Central memory CD4-positive, alpha-beta T cell (primary cell): Measurements from ENCODE around the gene NOD2.

Source experiments
- DNase-seq: peaks from one replicate; pipeline ENCODE4 v3.0.0; 2022

Gene NOD2

DNA sequence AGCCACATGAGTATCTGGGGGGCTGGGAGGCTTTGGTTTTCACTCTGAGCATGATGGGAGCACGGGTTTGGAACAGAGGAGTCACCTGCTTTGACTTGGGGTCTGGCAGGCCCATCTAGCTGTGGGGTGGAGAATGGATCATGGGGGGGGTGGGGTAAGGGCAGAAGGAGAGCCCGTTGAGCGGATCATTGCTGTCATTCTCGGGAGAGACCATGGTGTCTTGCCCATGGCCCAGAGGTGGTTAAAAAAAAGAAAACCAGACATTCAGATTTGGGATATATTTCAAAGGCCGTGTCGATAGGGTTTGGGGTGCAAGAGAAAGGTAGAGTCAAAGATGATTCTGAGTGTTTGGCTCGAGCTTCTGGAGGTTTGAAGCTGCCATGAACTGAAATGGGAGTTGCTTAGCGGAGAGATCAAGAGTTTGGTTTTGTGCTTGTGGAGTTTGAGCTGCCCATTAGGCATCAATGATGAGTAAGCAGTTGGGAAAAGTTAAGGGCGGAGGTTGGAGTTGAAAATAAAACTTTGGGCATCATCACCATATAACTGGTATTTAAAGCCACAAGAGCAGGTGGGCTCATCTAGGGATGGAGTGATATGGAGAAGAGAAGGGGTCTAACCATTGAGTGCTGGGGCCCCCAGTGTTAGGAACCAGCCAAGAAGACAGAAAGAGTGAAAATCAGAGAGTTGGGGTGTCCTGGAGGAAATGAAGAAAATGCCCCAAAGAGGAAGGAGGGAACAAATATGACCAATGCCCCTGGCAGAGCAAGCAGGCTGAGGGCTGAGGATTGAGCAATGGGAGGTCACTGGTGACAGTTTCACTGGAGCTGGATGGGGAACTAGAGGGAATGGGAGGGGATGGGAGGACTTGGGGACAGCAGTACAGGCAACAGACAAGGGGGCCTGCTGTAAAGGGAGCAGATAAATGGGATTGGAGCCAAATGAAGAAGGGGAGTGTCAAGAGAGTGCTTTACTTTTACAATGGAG, 1.9 kb downstream of the NOD2 start:
- DNase-seq, result no peak

DNA sequence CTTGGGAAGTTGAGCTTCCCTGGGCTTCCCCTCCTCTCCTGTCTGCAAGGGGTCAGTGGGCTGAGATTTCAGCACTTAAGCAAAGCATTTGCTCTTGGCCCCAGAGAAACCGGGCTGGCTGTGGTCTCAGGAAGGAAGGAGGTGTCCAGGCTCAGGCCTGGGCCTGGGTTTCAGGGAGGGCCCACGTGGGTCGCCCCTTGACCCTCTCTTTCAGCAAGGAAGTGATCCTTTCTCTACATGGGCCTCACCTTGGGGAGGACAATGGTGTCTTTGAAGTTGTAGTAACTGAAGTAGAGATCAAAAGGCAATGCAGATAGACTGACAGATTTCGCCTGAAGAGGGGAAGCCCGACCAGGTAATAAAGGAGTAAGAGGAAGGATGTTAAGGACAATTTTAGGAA, 2.7 kb downstream of the NOD2 start:
- DNase-seq, result no peak

DNA sequence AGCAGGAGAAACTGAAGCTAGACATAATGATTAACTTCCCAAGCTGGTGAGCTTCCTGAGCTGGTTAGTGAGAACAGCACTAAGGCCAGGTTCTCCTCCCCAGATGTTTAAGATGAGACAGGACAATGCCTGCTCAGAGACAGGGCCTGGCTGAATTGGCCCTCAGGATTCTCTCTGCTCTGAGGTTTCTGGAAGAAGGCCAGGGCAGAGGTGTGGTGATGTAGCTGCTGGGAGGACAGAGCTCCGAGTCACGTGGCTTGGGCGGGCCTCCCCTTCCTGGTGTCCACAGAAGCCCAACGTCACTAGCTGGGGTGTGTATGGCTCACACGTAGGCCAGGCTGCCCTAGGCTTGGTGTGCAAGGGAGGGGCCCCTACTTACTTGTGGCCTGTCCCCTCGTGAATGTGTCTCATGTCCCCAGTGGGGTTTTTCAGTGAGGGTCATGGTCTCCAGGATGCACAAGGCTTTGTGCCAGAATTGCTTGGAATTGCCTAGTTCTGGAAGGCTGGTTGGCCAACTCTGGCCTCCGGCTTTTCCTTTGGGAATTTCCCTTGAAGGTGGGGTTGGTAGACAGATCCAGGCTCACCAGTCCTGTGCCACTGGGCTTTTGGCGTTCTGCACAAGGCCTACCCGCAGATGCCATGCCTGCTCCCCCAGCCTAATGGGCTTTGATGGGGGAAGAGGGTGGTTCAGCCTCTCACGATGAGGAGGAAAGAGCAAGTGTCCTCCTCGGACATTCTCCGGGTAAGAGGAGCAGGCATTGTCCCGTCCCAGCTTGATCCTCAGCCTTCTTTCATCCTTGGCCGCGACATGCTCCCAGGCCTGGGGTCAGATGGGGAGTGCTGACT, 3.4 kb downstream of the NOD2 start:
- peak; percentile 68 for DNase-seq

DNA sequence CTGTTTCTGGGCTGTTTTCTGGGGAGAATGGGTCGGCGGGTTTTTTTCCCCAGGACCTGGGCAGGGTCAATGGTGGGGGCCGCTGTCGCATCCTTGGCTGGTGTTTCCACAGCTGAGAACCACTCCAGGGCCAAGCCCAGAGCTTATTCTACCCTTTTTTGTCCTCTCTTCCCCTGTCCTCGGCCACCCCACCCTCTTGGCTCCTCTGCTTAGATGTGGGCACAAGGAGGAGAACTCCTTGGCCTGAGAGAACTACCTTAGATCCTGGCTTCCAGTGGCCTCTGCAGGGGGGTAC, 4.0 kb downstream of the NOD2 start:
- no peak for DNase-seq

DNA sequence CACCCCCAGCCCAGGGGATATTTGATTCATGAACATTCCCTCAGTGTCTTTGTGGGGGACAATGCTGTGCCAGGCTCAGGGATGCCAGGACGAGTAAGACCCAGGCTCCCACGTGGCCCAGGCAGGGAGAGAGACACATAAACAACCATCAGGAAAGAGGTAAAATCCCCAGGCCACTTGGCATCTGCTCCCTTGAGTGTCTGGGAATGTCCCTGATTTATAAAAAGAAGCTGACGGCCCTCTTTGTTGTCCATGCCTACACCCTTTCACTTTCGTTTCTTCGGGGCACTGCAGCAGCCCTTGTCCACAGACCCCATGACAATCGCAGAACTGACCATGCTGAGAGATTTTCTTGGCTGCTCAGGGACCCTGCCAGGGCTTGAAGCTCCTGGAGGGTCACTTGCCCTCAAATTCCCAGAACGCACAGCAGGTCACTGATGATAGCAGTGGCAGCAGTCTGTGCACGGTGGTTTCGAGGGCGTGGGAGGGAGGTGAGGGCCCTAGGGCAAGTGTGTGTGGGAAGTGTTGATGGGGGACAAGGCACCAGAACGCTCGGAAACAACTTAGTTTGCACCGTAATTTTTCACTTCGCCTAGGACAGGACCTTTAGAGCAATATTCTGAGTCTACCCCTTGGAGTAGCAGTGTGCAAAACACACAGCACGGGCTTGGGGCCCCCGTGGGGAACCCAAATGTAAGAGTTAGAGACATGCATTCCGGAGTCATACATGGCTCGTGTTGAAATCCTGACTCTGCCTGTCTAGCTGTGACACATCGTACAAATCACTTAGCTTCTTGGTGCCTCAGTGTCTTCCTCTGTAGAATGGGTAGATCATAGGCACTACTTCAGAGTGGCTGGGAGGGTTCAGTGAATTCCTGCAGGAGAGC, 4.7 kb downstream of the NOD2 start:
- DNase-seq, result peak; percentile 49

DNA sequence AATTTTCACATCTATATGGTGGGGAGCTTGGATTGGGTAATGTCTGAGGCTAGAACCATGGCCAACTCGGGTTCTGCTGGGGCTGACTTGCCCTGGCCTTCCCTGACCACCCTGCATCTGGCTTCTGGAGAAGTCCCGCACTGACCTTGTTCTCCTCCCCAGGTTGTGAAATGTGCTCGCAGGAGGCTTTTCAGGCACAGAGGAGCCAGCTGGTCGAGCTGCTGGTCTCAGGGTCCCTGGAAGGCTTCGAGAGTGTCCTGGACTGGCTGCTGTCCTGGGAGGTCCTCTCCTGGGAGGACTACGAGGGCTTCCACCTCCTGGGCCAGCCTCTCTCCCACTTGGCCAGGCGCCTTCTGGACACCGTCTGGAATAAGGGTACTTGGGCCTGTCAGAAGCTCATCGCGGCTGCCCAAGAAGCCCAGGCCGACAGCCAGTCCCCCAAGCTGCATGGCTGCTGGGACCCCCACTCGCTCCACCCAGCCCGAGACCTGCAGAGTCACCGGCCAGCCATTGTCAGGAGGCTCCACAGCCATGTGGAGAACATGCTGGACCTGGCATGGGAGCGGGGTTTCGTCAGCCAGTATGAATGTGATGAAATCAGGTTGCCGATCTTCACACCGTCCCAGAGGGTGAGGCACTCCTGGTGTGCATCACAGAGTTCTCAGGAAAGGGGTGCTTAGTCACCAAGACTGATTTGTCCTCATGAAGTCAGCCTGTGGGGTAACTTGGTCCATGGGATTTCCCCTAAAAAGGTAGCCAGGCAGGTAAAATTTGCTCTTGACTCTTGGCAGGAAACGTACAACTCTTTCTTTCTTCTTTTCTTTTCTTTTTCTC, 6.1 kb downstream of the NOD2 start:
- no peak for DNase-seq

DNA sequence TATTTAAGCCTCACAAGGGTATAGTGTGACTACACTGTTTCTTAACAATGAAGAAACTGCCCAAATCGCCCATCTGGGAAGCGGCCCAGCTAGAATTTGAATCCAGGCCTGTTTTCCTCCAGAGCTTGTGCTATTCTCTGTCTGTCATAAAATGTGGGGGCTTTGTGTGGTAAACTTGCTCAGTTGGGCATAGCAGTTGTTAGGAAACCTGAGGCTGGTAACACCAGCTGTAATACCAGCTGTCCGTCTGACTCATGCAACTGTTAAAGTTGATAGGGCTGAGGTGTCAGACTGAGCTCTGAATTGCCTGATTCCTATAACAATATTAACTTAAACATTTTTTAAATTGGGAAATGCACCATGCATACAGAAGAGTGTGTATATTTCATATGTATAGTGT, 9.3 kb downstream of the NOD2 start:
- DNase-seq, result no peak

DNA sequence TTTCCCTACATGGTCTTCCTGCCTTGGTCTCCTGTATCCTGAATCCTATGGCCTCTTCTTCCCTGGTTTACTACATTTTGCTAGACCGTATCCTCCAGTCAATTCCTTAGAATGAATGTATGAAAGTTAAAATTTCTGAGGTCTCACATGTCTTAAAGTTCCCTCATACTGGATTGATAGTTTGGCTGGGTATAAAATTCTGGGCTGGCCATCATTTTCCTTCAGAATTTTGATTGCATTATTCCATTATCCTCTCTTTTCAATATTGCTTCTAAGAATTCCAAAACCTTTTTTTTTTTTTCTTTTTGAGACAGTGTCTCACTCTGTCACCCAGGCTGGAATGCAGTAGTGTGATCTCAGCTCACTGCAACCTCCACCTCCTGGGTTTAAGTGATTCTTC, 10.8 kb downstream of the NOD2 start:
- no peak for DNase-seq

DNA sequence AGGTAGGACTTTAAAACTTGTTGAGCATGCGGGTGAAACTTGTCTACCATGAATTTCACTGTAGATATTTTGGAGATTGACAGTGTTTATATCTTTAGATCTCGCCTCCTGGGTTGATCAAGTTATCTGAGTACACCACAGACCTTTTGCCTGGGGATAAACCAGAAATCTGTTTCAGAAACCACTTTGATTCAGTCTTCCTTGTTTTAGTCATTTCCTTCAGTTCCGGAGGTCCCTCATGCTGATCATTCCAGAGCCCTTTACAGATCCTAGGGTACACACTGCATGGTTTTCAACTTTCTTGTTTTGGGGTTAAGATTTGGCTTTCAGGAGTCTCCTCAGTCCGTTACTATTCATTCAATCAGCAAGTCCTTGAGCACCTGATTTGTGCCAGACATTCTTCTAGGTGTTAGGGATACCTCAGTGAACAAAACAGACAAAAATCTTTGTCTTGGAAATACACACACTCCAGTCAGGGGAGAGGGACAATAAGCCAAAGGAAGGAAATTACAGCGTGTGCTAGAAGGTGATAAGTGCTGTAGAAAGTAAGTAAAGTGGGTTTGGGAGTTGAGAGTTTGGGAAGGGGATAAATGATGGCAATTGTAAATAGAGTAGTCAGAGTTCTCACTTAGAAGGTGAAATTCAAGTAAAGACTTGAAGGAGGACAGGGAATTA, 12.2 kb downstream of the NOD2 start:
- DNase-seq, result no peak

DNA sequence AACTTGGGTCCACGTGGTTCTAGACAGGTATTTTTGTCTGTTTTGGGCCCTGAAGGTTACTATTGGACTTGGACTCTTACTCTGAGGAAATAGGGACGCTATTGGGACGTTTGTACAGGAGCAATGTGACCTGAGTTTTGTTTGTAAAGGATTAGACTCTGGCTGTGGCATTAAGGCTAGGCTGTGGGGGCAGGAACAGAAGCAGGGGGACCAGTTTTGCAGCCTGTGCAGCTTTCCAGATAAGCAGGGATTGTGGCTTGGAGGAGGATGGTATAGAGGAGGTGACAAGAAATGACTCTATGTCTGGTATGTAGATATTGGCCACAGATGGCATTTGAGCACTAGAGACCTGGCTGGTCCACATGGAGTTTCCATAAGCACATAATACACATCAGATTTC, 12.8 kb downstream of the NOD2 start:
- no peak for DNase-seq

DNA sequence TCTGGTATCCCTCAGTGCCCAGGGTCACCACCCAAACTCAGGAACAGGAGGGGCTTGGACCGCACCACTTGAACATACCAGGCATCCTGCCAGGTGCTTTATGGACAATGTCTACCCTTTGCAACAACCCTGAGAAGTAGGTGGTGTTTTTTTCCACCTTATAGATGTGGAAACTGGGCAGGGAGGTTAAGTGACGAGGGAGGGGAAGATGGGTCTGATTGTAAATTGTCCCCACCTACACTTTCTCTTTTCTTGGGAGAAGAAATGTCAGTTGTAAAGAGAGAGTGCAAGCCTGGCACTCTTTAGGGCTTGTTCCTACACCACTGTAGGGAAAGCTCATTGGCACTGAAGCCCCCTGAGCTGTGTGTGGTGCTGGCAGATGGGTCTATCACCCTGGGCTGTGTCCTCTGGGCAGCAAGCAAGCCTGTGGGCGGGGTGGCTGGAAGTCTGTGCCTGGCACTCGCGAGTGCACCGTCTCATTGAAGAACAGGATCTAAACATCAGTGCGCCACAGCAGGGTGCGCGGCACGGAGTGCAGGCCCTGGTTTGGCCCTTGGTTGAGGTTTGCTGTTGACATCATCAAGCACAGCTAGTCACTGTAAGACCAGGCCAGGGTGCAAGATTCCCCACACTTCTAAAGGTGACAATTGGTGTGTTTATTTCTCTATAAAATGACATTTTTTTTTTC, 15.1 kb downstream of the NOD2 start:
- DNase-seq, result no peak

DNA sequence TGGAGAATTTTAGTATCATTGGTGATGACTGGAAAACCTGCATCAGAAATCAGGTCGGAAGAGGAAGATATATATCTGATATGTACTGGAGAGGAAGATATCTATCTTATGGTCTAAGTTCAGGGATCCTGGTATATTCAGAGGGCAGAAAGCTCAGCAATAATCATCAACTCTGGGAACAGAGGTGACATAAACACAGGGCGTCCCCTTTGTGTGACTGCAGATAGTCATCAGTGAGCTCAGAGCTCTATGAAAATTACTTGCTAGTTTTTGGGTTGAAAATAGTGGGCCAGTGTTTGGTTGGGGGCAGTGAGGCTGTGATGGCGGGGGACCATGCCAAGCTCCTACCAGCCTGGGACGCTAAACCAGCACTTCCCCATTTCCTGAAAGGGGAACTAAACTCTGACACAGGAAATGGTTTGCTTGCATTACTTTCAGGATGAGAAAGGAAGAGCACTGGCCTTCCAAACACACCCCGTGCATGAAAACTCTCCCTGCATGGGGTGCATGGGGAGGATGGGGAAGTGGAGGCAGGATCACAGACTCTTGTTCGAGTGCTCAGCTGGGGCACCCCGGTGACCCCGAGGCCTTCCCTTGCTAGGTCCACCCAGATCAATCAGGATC, 15.8 kb downstream of the NOD2 start:
- no peak for DNase-seq

DNA sequence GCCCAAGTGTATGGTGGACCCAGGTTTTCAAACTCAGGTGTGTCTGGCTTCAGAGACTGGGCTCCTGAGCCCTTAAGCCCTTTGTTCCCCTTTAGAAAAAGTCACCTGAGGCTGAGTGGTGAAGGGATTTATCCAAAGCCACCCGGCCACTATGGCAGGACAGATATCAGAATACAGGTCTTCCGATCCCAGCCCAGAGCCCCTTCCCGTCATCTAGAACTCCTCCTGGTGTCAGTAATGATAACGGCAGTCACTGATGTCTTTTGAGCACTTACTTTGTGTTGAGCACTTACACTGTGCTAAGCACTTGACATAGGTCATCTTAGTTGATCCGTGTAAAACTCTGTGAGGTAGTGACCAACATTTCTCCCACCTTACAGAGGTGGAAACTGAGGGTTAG, 16.6 kb downstream of the NOD2 start:
- no peak for DNase-seq

DNA sequence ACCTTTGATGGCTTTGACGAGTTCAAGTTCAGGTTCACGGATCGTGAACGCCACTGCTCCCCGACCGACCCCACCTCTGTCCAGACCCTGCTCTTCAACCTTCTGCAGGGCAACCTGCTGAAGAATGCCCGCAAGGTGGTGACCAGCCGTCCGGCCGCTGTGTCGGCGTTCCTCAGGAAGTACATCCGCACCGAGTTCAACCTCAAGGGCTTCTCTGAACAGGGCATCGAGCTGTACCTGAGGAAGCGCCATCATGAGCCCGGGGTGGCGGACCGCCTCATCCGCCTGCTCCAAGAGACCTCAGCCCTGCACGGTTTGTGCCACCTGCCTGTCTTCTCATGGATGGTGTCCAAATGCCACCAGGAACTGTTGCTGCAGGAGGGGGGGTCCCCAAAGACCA, 17.6 kb downstream of the NOD2 start:
- no peak for DNase-seq

DNA sequence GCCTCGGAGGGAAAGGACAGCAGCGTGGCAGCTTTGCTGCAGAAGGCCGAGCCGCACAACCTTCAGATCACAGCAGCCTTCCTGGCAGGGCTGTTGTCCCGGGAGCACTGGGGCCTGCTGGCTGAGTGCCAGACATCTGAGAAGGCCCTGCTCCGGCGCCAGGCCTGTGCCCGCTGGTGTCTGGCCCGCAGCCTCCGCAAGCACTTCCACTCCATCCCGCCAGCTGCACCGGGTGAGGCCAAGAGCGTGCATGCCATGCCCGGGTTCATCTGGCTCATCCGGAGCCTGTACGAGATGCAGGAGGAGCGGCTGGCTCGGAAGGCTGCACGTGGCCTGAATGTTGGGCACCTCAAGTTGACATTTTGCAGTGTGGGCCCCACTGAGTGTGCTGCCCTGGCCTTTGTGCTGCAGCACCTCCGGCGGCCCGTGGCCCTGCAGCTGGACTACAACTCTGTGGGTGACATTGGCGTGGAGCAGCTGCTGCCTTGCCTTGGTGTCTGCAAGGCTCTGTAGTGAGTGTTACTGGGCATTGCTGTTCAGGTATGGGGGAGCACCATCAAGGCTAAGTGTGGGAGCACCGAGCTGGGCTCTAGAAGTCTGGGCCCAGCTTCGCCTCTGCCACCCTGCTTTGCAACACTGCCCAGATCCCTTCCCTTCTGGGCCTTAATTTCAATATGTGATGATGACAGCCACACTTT, 18.6 kb downstream of the NOD2 start:
- no peak for DNase-seq

DNA sequence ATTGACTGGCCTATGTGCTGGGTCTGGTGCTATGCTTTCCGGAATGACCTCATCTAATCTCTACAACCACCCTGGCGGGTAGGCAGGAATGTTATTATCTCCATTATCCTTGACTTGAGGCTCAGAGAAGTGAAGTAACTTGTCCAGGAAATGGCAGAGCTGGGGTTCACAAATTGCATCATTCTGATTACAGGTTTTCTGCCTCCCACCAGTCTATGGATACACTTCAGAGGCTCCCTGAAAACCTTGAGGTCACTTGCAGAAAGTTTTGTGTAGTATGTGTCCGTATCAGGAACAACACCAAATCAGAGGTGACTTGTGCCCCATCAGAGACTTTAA, 19.1 kb downstream of the NOD2 start:
- DNase-seq, result no peak

DNA sequence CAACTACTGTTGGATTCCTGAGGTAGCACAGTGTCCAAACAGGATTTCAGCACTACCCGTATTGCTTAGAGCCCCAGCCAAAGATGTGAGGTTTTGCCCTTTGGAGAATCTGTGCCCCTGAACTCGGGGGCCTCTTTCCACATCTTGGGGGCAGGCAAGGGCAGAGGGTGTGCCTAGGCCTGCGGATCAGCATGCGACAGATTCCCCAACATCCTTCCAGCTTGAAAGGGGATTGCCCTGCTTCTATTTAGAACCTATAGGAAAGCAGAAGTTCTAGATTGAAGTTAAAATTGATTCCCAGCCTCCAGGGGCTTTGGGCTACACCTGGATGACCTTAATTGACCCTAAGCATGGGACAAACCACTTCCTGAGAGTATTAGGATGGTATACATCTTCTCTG, 19.6 kb downstream of the NOD2 start:
- DNase-seq, result no peak

DNA sequence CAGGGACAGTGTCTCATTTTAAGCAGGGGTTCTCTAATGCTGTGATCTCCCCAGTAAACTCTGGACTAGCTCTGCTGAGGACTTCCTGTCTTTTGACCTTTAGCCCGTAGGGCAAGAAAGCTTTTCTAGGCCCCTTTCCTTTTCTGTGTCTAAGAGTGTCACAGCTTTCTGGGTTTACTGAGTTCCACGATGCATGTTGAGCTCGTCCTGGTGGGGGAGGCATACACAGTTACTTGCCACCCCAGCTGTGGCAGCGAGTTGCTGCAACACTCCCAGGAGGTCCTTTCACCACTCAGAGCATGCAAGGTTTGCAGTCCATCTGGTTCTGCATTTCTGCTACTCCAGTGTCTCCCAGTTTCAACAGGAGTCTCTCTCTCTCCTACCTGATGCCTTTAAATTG, 23.7 kb downstream of the NOD2 start:
- no peak for DNase-seq

DNA sequence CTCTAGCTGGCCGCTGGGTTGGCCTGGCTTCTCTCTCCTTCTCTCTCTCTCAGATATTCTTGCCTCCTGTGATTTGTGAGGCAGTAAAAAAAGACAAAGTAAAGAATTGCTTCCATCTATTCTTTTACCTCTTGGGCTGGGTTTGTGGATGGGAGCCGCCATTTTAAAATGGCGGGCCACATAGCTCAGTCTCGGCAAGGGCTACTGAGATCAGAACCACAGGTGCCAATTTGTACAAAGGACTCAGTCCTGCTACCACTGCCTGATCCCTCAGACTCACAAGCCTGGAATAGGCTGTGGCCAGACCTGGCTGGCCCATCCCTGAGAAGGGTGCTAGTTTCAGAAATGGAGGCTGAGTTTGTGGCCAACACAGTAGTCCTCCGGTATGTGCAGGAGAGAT, 24.1 kb downstream of the NOD2 start:
- DNase-seq, result no peak
